Measurements from ENCODE around the gene TMEM271. TPM values are rescaled to one million over a fixed set of nuclear protein-coding genes. Genes with fewer than 3 reads are reported as not detected.
A peak's percentile ranks its signal among the peaks of the same experiment; 100 is the strongest.

TMEM271 gene
- total RNA-seq, 1 experiment from 2014 or later = not detected

DNA sequence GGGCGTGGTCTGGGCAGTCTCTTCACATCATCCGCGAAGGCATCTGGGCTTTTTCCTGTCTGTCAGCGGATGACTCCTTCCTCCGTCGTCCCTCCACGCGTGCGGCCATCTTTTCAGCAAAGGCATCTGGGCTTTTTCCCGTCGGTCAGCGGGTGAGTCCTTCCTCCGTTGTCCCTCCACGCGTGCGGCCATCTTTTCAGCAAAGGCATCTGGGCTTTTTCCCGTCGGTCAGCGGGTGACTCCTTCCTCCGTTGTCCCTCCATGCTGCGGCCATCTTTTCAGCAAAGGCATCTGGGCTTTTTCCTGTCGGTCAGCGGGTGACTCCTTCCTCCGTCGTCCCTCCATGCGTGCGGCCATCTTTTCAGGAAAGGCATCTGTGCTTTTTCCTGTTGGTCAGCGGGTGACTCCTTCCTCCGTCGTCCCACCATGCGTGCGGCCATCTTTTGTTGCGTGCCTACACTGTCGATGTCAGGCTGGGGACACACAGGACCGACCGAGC lies 12.3 kb upstream of the TMEM271 start:
- DNase-seq (ENCODE audit: low read depth) = no peak
- in situ Hi-C loops (cut with HindIII; ENCODE audit: low pct_unique_long_range_greater_than_20kb, low sequenced_read_pairs) = no loop called here

GRCh38 chr4:587671-588350 lies 11.7 kb upstream of the TMEM271 start:
- in situ Hi-C loops (cut with HindIII; ENCODE audit: low pct_unique_long_range_greater_than_20kb, low sequenced_read_pairs) = no loop called here
- DNase-seq (ENCODE audit: low read depth) = no peak

GRCh38 chr4:583820-584219 lies 7.7 kb upstream of the TMEM271 start:
- no peak for DNase-seq (ENCODE audit: low read depth)
- in situ Hi-C loops (cut with HindIII; ENCODE audit: low pct_unique_long_range_greater_than_20kb, low sequenced_read_pairs) = no loop called here

DNA sequence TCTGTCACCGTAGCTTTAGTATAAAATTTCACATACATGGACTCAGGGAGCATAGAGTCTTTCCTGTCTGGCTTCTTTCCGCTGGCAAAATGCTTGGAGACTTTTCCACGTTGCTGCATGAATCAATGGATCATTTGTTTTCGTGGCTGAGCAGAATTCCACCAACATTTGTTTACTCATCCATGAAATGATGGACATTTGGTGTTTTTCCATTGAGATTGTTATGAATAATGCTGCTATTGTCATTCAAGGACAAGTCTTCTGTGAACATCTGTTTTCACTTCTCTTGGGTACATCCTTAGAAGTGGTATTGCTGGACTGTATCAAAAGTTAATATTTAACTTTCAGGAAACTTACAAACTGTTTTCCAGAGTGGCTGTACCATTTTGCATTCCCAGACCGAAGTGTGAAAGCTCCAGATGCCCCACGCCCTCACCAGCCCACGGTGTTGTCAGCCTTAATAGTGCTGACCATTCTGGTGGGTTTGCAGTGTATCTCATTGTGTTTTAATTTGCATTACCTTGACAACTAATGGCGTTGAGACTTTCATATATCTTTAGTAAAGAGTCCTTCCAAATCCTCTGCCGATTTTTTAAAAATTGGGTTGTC lies 5.8 kb upstream of the TMEM271 start:
- DNase-seq (ENCODE audit: low read depth) = peak; percentile 13
- in situ Hi-C loops (cut with HindIII; ENCODE audit: low pct_unique_long_range_greater_than_20kb, low sequenced_read_pairs) = no loop called here

- no peak for DNase-seq (ENCODE audit: low read depth)
- in situ Hi-C loops (cut with HindIII; ENCODE audit: low pct_unique_long_range_greater_than_20kb, low sequenced_read_pairs) = no loop called here
These were observed 5.1 kb upstream of the TMEM271 start for GRCh38 chr4:581181-581580.

- no peak for DNase-seq (ENCODE audit: low read depth)
- in situ Hi-C loops (cut with HindIII; ENCODE audit: low pct_unique_long_range_greater_than_20kb, low sequenced_read_pairs) = no loop called here
These were observed 3.6 kb upstream of the TMEM271 start for GRCh38 chr4:579543-580175.

- no peak for DNase-seq (ENCODE audit: low read depth)
- in situ Hi-C loops (cut with HindIII; ENCODE audit: low pct_unique_long_range_greater_than_20kb, low sequenced_read_pairs) = no loop called here
These were observed 2.7 kb upstream of the TMEM271 start for GRCh38 chr4:578451-579443.

DNA sequence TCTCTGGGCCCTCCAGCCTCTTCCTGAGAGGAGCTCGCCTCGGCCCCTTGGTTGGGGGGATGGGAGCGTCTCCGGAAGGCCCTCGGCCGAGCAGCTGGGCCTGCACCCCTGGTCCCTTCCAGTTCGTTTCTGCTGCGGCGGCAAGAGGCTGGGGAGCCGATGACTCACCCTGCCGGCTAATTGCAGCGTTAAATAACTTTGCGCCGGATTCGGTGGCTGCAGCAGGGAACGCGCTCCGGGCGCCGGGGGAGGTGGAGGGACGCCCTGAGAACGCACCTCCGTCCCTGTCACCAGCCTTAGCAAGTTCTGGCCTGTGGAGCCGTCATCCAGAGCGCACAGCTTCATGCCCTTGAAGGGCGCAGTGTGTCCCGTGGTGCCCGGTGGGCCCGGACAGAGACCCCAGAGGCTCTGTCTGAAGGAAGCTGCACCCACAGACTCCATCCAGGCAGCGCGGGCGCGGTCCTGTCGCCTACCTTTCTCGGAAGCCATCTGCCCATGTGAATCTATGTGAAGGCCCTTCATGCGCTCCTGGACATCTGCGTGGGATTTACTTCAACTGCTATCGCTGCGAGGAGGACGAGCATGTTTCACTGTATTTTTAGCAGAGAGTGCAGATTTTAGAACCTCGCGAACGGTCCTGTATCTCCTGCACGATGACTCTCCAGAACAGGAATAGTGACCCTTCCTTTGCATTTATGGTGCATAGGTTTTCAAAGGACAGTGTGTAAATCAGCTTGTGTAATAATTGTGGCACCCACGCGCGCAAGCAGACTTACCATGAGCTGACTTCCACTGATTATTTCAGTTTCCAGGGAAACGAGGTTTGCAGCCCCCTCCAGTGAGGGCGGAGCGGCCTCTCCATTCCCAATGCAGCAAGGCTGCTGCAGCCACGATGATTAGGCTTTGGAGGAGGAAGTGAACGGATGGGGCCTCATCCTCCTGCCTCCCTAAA lies 1.7 kb upstream of the TMEM271 start:
- no peak for DNase-seq (ENCODE audit: low read depth)
- in situ Hi-C loops (cut with HindIII; ENCODE audit: low pct_unique_long_range_greater_than_20kb, low sequenced_read_pairs) = no loop called here

DNA sequence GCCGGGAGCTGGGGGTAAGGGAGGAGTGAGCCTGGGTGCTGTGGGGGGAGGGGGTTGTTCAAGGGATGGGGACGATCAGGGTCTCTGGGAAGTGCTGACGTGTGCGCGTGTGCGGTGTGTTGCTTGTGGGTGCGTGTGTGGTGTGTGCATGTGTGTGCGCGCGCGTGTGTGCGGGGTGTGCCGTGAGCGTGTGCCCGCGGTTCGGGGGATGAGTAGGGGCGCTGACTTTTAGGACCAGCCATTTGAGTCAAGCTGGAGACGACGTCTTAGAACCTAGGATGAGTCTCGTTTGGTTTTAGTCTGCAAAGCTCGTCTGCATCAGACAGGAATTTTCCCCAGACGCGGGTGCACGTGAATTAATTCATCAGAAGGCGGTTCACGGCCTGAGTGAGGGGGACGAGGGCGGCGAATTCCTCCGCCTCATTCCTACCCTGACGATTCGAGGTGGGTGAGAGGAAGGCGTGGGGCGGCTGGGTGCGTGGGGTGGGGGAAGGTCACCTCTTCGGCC lies 950 bp upstream of the TMEM271 start:
- in situ Hi-C loops (cut with HindIII; ENCODE audit: low pct_unique_long_range_greater_than_20kb, low sequenced_read_pairs) = no loop called here
- no peak for DNase-seq (ENCODE audit: low read depth)

- in situ Hi-C loops (cut with HindIII; ENCODE audit: low pct_unique_long_range_greater_than_20kb, low sequenced_read_pairs) = no loop called here
- DNase-seq (ENCODE audit: low read depth) = peak; percentile 4
These were observed 584 bp downstream of the TMEM271 start for GRCh38 chr4:575281-576141.

DNA sequence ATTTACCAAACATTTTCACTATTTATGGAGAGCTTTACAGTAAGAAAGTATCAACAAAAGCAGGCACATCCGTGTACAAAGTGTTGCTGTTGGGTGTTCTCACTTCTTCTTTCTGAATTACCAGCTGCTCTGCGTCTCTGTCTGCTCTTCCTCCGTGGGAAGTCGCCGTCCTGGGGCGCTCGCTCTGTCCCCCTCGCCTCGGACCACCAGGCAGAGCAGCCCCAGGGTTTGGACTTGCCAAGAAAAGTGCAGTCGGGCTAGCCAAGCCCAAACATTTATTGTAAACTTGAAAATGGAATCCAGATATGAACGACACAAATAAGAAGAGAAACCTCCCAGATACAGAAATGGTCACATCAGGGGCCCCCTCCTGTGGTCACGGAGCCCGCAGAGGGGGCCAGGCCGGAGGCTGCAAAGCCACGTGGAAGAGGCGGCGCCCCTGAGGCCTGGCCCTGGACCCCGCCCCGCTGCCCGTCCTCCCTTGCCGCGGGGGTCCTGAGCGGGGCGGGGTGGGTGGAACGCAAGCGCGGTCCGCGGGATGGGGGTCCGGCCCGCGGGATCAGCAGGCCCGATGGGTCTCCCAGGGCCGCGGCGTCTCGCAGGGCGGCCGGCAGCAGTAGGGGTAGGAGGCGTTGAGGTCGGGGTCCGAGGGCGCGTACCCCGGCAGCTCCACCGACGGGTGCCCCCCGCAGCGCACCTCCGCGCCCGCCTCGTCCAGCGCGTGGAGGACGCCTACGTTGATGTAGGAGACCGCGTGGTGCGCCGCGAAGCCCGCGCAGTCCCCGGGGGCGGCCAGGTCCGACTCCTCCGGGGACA lies 1.5 kb downstream of the TMEM271 start:
- in situ Hi-C loops (cut with HindIII; ENCODE audit: low pct_unique_long_range_greater_than_20kb, low sequenced_read_pairs) = no loop called here
- no peak for DNase-seq (ENCODE audit: low read depth)

GRCh38 chr4:573122-573892 lies 2.8 kb downstream of the TMEM271 start:
- no peak for DNase-seq (ENCODE audit: low read depth)
- in situ Hi-C loops (cut with HindIII; ENCODE audit: low pct_unique_long_range_greater_than_20kb, low sequenced_read_pairs) = no loop called here

- in situ Hi-C loops (cut with HindIII; ENCODE audit: low pct_unique_long_range_greater_than_20kb, low sequenced_read_pairs) = no loop called here
- DNase-seq (ENCODE audit: low read depth) = no peak
These were observed 3.5 kb downstream of the TMEM271 start for GRCh38 chr4:572594-572993.

- no peak for DNase-seq (ENCODE audit: low read depth)
- in situ Hi-C loops (cut with HindIII; ENCODE audit: low pct_unique_long_range_greater_than_20kb, low sequenced_read_pairs) = no loop called here
These were observed 4.1 kb downstream of the TMEM271 start for GRCh38 chr4:571838-572572.
